ENCODE measurements around the gene CTDSPL2.
"Not testable (repeated sequence)": the region's sequence is repeated elsewhere in the genome, so short reads cannot be mapped to it uniquely, and the experiment has no call there.

The CTDSPL2 gene

GRCh38 chr15:44485880-44486279 lies 58.5 kb downstream of the CTDSPL2 start:
- DNase-seq: no peak

GRCh38 chr15:44489464-44489863 lies 62.0 kb downstream of the CTDSPL2 start:
- no peak for DNase-seq

GRCh38 chr15:44490622-44491021 lies 63.2 kb downstream of the CTDSPL2 start:
- DNase-seq: no peak

- DNase-seq: no peak
Observed at GRCh38 chr15:44492040-44492439, 64.6 kb downstream of the CTDSPL2 start.

GRCh38 chr15:44492672-44493071 lies 65.2 kb downstream of the CTDSPL2 start:
- DNase-seq: no peak

GRCh38 chr15:44495562-44495961 lies 68.1 kb downstream of the CTDSPL2 start:
- DNase-seq: no peak

GRCh38 chr15:44500555-44500954 lies 73.1 kb downstream of the CTDSPL2 start:
- DNase-seq: no peak

GRCh38 chr15:44501768-44502366 lies 74.4 kb downstream of the CTDSPL2 start:
- no peak for DNase-seq

GRCh38 chr15:44516436-44516835 lies 89.0 kb downstream of the CTDSPL2 start:
- DNase-seq: no peak

GRCh38 chr15:44519537-44519936 lies 92.1 kb downstream of the CTDSPL2 start:
- DNase-seq: no peak

GRCh38 chr15:44525018-44525417 lies 97.6 kb downstream of the CTDSPL2 start:
- DNase-seq: no peak

GRCh38 chr15:44527241-44527640 lies 99.8 kb downstream of the CTDSPL2 start:
- no peak for DNase-seq

- DNase-seq: no peak
Observed at GRCh38 chr15:44529864-44530604, 102.6 kb downstream of the CTDSPL2 start.

- DNase-seq: no peak
Observed at GRCh38 chr15:44530653-44531052, 103.2 kb downstream of the CTDSPL2 start.

GRCh38 chr15:44532275-44532674 lies 104.8 kb downstream of the CTDSPL2 start:
- not testable (repeated sequence) for DNase-seq

- no peak for DNase-seq
Observed at GRCh38 chr15:44532689-44533088, 105.3 kb downstream of the CTDSPL2 start.

- DNase-seq: no peak
Observed at GRCh38 chr15:44535092-44535491, 107.7 kb downstream of the CTDSPL2 start.

- DNase-seq: peak; percentile 24
Observed at GRCh38 chr15:44535523-44536301, 108.3 kb downstream of the CTDSPL2 start.

- DNase-seq: no peak
Observed at GRCh38 chr15:44536302-44536961, 109.0 kb downstream of the CTDSPL2 start.

- DNase-seq: peak; percentile 95
Observed at GRCh38 chr15:44536962-44537734, 109.7 kb downstream of the CTDSPL2 start, which contains the start of gene EIF3J. EIF3J (plus strand) TSS chr15:44537147; CDS start chr15:44537195, 48 bp downstream.

- DNase-seq: no peak
Observed at GRCh38 chr15:44537735-44538240, 110.4 kb downstream of the CTDSPL2 start.

All from activated naive CD4-positive, alpha-beta T cell treated with Interleukin-2 at 50 U/mL for 16 hours (primary cell).